Neural progenitor cell (in vitro differentiated cells): Measurements from ENCODE around the gene ZFP36L2.

Experiments
- CTCF ChIP-seq: fragments of 200-600 bp; sonication (generic); IDR thresholded peaks from 2 replicates; pipeline ENCODE4 v1.5.1; 2017; ENCODE audit warnings: antibody characterized with exemption, mild to moderate bottlenecking
- EZH2 ChIP-seq: fragments of 200-600 bp; sonication (generic); IDR thresholded peaks from 2 replicates; pipeline ENCODE4 v1.6.1; 2017; ENCODE audit warnings: antibody characterized with exemption, mild to moderate bottlenecking, moderate library complexity

GRCh38 chr2:43241558-43241957 lies 15.2 kb upstream of the ZFP36L2 start:
- TF ChIP-seq CTCF (no peak), EZH2 (no peak)
